Activated B cell treated with CpG ODN at 0.5 μM for 24 hours (primary cell): ENCODE measurements around the gene EBF4. TPM values are rescaled to one million over a fixed set of nuclear protein-coding genes. Genes with fewer than 3 reads are reported as not detected.

Experiments
- ATAC-seq: fragments of 200-7000 bp; cut with Tn5 transposase; one replicate; pipeline ENCODE4 v1.10.0; 2021; ENCODE audit warnings: low read depth, mild to moderate bottlenecking, moderate library complexity
- CTCF ChIA-PET: fragments of 350-600 bp; sonication (Branson Sonifier 250); formaldehyde crosslinking; loops from one replicate; lab custom pipeline; 2021; ENCODE audit warnings: antibody characterized with exemption; lab: Charles Lee
- POLR2A ChIA-PET: fragments of 350-600 bp; sonication (Branson Sonifier 250); formaldehyde crosslinking; loops from one replicate; lab custom pipeline; 2021; ENCODE audit warnings: antibody characterized with exemption; lab: Charles Lee
- DNase-seq: peaks from one replicate; pipeline ENCODE4 v3.0.0; 2022
- H3K27ac Mint-ChIP-seq: one replicate; pipeline ENCODE4 v1.8.0; 2020; ENCODE audit warnings: mixed read lengths
- H3K27me3 Mint-ChIP-seq: one replicate; pipeline ENCODE4 v1.8.0; 2021; ENCODE audit warnings: mixed read lengths
- H3K36me3 Mint-ChIP-seq: one replicate; pipeline ENCODE4 v1.8.0; 2021; ENCODE audit warnings: low read depth, mixed read lengths
- H3K4me1 Mint-ChIP-seq: one replicate; pipeline ENCODE4 v1.8.0; 2021; ENCODE audit warnings: mixed read lengths
- H3K4me3 Mint-ChIP-seq: one replicate; pipeline ENCODE4 v1.8.0; 2020; ENCODE audit warnings: mild to moderate bottlenecking, mixed read lengths
- H3K9me3 Mint-ChIP-seq: one replicate; pipeline ENCODE4 v1.8.0; 2020; ENCODE audit warnings: mixed read lengths
- CTCF ChIP-seq: fragments of 200-600 bp; IDR thresholded peaks from one replicate; pipeline ENCODE4 v1.8.0; 2022; ENCODE audit warnings: antibody characterized with exemption, mild to moderate bottlenecking
- intact Hi-C: fragments of 100-400 bp; cut with micrococcal nuclease; formaldehyde crosslinking; loops from one replicate; pipeline ENCODE4 v1.15.1; 2024
- total RNA-seq: library from RNA; stranded (reverse); gene quantifications from 2 replicates; pipeline ENCODE4 v1.2.3, GENCODE V29; 2022

Gene EBF4
- total RNA-seq, 1 donor from 2014 or later, result 2.4 TPM

DNA sequence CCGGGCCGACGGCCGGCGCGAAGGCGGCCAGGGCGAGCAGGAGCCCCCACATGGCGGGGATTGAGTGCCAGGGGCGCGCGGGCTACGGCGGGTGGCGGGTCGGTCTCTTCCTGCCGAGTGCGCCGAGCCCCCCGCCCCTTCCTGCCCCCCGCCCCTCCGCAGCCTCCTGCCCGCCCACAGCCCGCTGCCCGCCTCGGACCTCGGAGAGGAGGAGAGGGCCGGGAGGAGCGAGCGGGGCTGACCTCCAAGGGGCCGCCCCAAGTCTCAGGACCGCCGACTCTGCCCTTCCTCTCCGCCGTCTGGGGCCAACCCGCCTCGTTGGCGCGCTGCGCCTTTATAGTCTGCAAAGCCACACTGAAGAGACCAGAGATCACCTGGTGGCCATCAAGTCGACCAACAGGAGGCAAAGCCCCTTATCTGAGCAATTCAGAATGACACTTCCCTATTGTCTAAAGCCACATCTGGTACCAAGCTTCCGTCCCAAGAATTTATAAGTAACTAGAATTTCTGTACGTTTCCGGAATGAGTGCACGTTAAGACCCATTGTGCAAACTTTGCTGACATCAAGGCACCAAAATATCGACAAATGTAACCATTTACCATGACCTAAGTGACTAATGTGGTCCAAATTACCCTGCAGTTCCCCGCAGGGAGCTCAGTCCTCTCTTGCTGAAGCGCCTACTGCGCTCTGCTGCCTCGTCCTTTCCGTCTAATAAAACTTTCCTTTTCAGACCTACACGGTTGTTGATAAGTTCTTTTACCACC, 108.1 kb downstream of the EBF4 start, which contains the start of gene CPXM1:
TSS of gene CPXM1 (minus strand) at position 107 of the 765 bp plus-strand sequence. CDS start at position 52, 55 bp downstream.
- Mint-ChIP-seq H3K36me3 (no peaks in the 10 kb centered on the region), H3K9me3 (no peaks in the 10 kb centered on the region), H3K27me3 (peaks cover 48% of the 10 kb centered on the region), H3K4me3 (peak within 1 kb of the TSS; percentile 85), H3K27ac (peak within 1 kb of the TSS; percentile 77), H3K4me1 (peaks cover 31% of the 10 kb centered on the region)
- ChIA-PET POLR2A (interaction anchor here (0.5 to 1.9 kb wide), 4 partner anchors 11 to 727 kb away, joined by 3 to 7 read pairs (median 3); partner anchors contain the start of genes PCED1A, PTPRA and VPS16), CTCF (interaction anchor here (0.8 to 1.5 kb wide), 2 partner anchors 9 to 33 kb away, joined by 3 read pairs; no protein-coding TSS in a partner anchor)
- no peak for DNase-seq
- intact Hi-C loops, result loop anchor here (2.0 kb wide), 2 partner anchors 40 to 48 kb away; partner anchors contain the start of genes PCED1A and VPS16
- TF ChIP-seq CTCF, result no peak
- ATAC-seq, result peak; percentile 71

GRCh38 chr20:2801286-2801728, 108.7 kb downstream of the EBF4 start:
- DNase-seq, result no peak
- peak; percentile 5 for ATAC-seq
- ChIA-PET CTCF (interaction anchor here (0.8 to 1.5 kb wide), 2 partner anchors 10 to 32 kb away, joined by 3 read pairs; no protein-coding TSS in a partner anchor), POLR2A (interaction anchor here (0.5 to 1.5 kb wide), 4 partner anchors 11 to 727 kb away, joined by 3 to 5 read pairs (median 3); partner anchors contain the start of genes PCED1A, PTPRA and VPS16)
- Mint-ChIP-seq H3K27ac (peak overlapping the region; percentile 77), H3K4me3 (peak overlapping the region; percentile 85), H3K9me3 (no peaks in the 10 kb centered on the region), H3K36me3 (no peaks in the 10 kb centered on the region), H3K4me1 (peaks cover 31% of the 10 kb centered on the region), H3K27me3 (peaks cover 52% of the 10 kb centered on the region)
- TF ChIP-seq CTCF, result no peak
- intact Hi-C loops, result loop anchor here (2.0 kb wide), 2 partner anchors 39 to 49 kb away; partner anchors contain the start of genes PCED1A and VPS16

- Mint-ChIP-seq H3K27ac (no peak overlapping the region), H3K27me3 (peaks cover 59% of the 10 kb centered on the region), H3K4me1 (peaks cover 21% of the 10 kb centered on the region), H3K4me3 (no peak overlapping the region), H3K9me3 (no peaks in the 10 kb centered on the region), H3K36me3 (no peaks in the 10 kb centered on the region)
- TF ChIP-seq CTCF, result no peak
- ATAC-seq (no peak), DNase-seq (no peak)
- CTCF ChIA-PET, result no interaction called here
- intact Hi-C loops, result no loop called here
- POLR2A ChIA-PET, result no interaction called here
These were observed 111.7 kb downstream of the EBF4 start for GRCh38 chr20:2804041-2804828.

DNA sequence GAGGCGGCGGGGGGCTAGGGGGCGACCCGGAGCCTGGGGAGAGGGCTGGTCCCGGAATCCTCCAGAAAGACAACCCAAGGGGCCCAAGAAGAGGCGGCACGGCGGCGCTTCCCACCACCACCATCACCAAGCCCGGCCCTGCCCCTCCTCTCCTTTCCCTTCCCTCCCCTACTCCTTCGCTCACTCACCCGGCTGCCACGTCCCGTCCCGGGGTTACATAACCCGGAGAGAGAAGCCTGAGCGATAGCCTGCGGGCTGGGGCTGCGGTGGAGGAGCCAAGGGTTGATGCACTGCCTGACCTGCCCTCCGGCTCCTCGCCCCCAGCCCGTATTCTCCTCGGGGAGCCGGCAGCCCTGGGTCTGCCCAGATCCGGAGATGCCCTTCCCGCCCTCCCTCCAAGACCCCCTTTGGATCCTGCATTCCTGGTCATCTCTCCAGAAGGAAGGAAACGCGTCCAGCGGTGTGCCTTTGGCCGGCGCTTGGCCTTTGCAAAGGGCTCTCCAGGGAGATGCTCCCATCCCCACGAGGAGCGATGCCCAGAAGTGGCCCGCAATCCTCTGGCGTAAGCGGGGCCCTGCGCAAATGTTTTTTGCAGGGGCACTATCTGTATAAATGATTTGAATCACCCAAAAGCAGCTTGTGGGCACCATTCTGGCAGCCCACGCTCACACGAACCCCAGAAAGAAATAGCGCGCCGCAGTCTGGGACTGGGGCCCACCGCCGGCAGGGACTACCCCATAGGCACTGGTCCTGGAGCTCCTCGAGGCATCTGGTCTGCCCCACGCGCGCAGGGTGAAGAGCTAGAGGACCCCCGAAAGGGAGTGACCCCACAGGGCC, 112.5 kb downstream of the EBF4 start:
- ChIA-PET POLR2A (no interaction called here), CTCF (no interaction called here)
- ATAC-seq (no peak), DNase-seq (no peak)
- Mint-ChIP-seq H3K4me3 (no peak overlapping the region), H3K36me3 (no peaks in the 10 kb centered on the region), H3K27me3 (peaks cover 50% of the 10 kb centered on the region), H3K9me3 (no peaks in the 10 kb centered on the region), H3K27ac (no peak overlapping the region), H3K4me1 (peaks cover 13% of the 10 kb centered on the region)
- no peak for TF ChIP-seq CTCF
- intact Hi-C loops, result no loop called here
